Mesodermal cell (in vitro differentiated cells): ENCODE results near the gene SYNE1.

Source experiments
- H3K27ac ChIP-seq: 2 replicates; pipeline ENCODE4 v1.7.0; 2013; ENCODE audit warnings: mild to moderate bottlenecking, low read depth, low read length, moderate library complexity; ENCODE audit not compliant: severe bottlenecking
- H3K36me3 ChIP-seq: 2 replicates; pipeline ENCODE4 v1.7.1; 2013; ENCODE audit warnings: mild to moderate bottlenecking, low read length, moderate library complexity; ENCODE audit not compliant: control insufficient read depth, insufficient read depth
- H3K4me1 ChIP-seq: one replicate; pipeline ENCODE4 v1.7.1; 2013; ENCODE audit warnings: mild to moderate bottlenecking, low read length; ENCODE audit not compliant: insufficient read depth, control insufficient read depth, poor library complexity, severe bottlenecking
- H3K4me3 ChIP-seq: 2 replicates; pipeline ENCODE4 v1.7.0; 2013; ENCODE audit warnings: low read length, control low read depth, mild to moderate bottlenecking; ENCODE audit not compliant: insufficient read depth, poor library complexity, severe bottlenecking; ENCODE audit errors: extremely low read depth
- H3K9me3 ChIP-seq: 2 replicates; pipeline ENCODE4 v1.7.1; 2013; ENCODE audit warnings: mild to moderate bottlenecking, low read length, moderate library complexity; ENCODE audit not compliant: control insufficient read depth
- WGBS, 2 experiments: methylation state at CpG; one replicate each; pipeline ENCODE4 v1.1.5; 2013; ENCODE audit warnings: missing lambda C conversion rate in 2 of 2; ENCODE audit not compliant: insufficient coverage in 2 of 2; 5-methylcytosine and 5-hydroxymethylcytosine counted together

SYNE1 gene

GRCh38 chr6:152220786-152221185 lies 416.4 kb downstream of the SYNE1 start:
- Histone ChIP-seq H3K9me3 (peaks cover 14% of the 10 kb centered on the region), H3K27ac (no peak overlapping the region), H3K4me3 (no peak overlapping the region), H3K4me1 (no peaks in the 10 kb centered on the region), H3K36me3 (peaks cover 63% of the 10 kb centered on the region)
- 96 to 100% methylated on average over 4 of the region's 4 CpGs for WGBS, 2 experiments

- no peak overlapping the region for H3K27ac ChIP-seq
- H3K9me3 ChIP-seq = peaks cover 14% of the 10 kb centered on the region
- H3K4me1 ChIP-seq = no peaks in the 10 kb centered on the region
- WGBS, 2 experiments = 95 to 100% methylated on average over 2 of the region's 3 CpGs
- H3K4me3 ChIP-seq = no peak overlapping the region
- peaks cover 68% of the 10 kb centered on the region for H3K36me3 ChIP-seq
Measured at GRCh38 chr6:152218887-152219286, 418.3 kb downstream of the SYNE1 start.

DNA sequence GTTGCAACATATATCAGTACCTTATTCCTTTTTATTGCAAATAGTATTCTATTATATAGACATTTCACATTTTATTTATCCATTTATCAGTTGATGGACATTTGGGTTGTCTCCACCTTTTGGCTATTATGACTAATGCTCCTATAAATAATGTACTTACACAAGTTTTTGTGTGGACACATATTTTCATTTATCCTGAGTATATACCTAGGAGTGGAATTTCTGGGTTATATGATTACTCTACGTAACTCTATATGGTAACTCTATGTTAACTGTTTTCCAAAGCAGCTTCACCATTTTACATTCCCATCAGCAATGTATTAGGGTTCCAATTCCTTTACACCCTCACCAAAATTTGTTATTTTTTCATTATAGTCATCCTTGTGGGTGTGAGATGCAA lies 424.7 kb downstream of the SYNE1 start:
- H3K27ac ChIP-seq = no peak overlapping the region
- no peak overlapping the region for H3K4me3 ChIP-seq
- WGBS, 2 experiments = no CpG with 5 or more reads among the region's 1 CpG
- H3K9me3 ChIP-seq = no peaks in the 10 kb centered on the region
- H3K4me1 ChIP-seq = no peaks in the 10 kb centered on the region
- peaks cover 28% of the 10 kb centered on the region for H3K36me3 ChIP-seq

- Histone ChIP-seq H3K4me3 (no peak overlapping the region), H3K4me1 (no peaks in the 10 kb centered on the region), H3K27ac (no peak overlapping the region), H3K9me3 (no peaks in the 10 kb centered on the region), H3K36me3 (peaks cover 34% of the 10 kb centered on the region)
- WGBS, 2 experiments = 93 to 100% methylated on average over 1 to 6 of the region's 8 CpGs
Measured at GRCh38 chr6:152209211-152209610, 428.0 kb downstream of the SYNE1 start.

DNA sequence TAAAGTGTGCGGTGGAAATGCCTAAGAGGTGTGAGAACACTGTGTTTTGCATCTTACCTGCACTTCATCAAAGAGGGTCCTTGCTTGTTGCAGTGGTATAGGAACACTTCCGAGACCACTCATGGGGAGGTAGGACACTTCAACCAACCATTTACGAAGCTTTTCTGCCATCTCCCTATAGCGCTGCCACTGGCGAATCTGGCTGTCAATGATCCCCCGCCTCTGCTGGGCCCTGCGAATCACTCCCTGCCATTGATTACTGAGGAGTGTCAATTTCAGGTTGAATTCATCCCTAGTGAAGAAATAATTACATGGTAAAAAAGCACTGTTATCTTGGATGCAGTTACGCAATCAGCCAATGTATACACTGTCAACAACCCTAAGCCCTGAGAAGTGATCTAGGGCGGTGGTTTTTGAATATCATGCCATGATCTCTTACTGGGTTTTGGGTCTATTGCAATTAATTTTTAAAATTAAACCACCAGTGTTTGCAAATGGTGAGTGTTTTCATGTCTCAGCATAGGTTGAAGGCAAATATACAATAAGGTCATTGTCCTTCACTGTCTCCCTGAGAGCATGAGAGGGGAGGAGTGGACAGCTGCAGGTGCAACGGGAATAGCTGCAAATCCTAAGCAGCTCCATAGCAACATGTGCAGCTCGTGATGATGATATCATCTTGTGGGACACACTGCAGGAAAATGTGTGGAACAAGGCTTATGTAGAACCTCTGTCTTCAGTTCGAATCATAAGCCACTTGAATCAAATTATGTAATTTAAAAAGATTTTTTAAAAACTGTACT lies 429.0 kb downstream of the SYNE1 start:
- Histone ChIP-seq H3K9me3 (no peaks in the 10 kb centered on the region), H3K27ac (no peak overlapping the region), H3K4me3 (no peak overlapping the region), H3K36me3 (peaks cover 34% of the 10 kb centered on the region), H3K4me1 (no peaks in the 10 kb centered on the region)
- 88 to 94% methylated on average over 5 to 7 of the region's 12 CpGs for WGBS, 2 experiments

DNA sequence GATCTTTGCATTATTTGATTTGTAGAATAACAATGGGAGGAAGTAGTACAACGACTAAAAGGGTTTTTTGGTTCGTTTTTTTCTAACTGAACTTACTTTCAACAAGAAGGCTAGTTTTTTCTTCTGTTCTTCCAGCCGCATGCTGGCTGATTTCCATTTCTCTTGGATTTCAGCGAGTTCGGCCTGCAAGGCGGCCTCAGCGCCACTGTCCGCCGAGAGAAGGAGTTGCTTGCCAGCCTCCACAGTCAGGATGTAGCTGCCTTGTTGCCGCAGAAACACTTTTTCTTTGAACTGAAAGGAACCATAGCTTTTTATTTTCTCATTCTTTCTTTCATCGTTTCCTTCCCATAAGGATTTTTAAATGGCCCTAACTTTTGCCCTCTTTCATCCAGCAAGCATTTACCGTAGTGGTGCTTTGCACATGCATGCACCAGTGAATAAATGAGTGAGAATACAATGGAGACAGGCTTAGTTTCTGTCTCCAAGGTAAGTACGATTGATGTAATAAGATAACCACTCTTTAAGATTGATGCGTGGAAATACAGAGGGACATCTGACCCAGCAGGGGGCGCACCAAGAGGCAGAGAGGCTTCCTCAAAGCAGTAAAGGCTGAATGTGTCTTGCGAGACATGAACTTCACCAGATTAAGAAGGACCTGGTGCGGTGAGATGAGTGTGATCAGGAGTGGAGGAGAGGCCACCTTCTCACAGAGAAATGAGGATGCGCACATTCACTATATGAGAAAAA lies 430.9 kb downstream of the SYNE1 start:
- Histone ChIP-seq H3K9me3 (no peaks in the 10 kb centered on the region), H3K4me1 (peaks cover 4% of the 10 kb centered on the region), H3K27ac (no peak overlapping the region), H3K36me3 (peaks cover 34% of the 10 kb centered on the region), H3K4me3 (no peak overlapping the region)
- 84 to 88% methylated on average over 13 to 15 of the region's 18 CpGs for WGBS, 2 experiments

DNA sequence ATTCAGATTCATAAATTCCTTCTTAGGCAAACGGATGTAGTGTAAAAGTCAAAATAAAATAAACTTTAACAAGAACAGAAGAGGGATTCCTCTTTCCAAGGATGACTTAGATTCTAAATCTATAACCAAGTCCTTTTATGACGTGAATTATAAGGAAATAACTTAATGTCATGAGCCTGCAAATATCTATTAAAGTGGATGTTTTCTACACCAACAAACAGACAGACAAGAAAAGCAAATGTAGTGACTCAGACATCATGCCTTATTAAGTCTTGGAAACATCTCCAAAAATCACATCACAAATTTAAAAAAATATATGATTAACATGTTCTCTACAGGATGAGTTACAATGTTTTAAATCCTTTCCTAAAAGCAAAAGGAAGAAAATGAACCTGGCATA lies 432.6 kb downstream of the SYNE1 start:
- H3K9me3 ChIP-seq = no peaks in the 10 kb centered on the region
- H3K4me3 ChIP-seq = no peak overlapping the region
- H3K36me3 ChIP-seq = peaks cover 30% of the 10 kb centered on the region
- peaks cover 4% of the 10 kb centered on the region for H3K4me1 ChIP-seq
- H3K27ac ChIP-seq = no peak overlapping the region
- no CpG with 5 or more reads among the region's 2 CpGs for WGBS, 2 experiments

- H3K27ac ChIP-seq = no peak overlapping the region
- peaks cover 36% of the 10 kb centered on the region for H3K36me3 ChIP-seq
- peaks cover 4% of the 10 kb centered on the region for H3K4me1 ChIP-seq
- no peak overlapping the region for H3K4me3 ChIP-seq
- H3K9me3 ChIP-seq = no peaks in the 10 kb centered on the region
- 71 to 78% methylated on average over 1 of the region's 3 CpGs for WGBS, 2 experiments
Measured at GRCh38 chr6:152201120-152201519, 436.0 kb downstream of the SYNE1 start.

DNA sequence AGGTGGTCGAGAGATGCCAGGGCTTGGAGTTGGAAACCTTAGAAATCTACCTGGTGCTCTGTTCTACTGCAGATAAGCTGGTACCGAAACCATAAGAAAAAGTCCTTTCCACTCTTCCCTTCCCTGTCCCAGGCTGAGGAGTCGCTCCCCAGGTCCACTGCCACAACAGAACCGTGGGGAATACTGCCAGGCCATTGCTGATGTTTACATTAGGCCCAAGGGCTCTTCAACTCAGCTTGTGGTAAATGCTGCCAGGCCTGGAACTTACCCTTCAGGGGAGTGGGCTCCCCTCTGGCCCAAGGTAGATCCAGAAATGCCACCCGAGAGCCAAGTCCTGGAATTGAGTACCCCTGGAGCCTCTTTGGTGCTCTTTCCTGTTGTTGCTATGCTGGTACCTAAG lies 441.3 kb downstream of the SYNE1 start:
- H3K36me3 ChIP-seq = peaks cover 37% of the 10 kb centered on the region
- H3K27ac ChIP-seq = no peak overlapping the region
- H3K4me1 ChIP-seq = no peaks in the 10 kb centered on the region
- H3K9me3 ChIP-seq = no peaks in the 10 kb centered on the region
- no peak overlapping the region for H3K4me3 ChIP-seq
- WGBS, 2 experiments = 95 to 100% methylated on average over 4 to 5 of the region's 5 CpGs

GRCh38 chr6:152189736-152190135 lies 447.4 kb downstream of the SYNE1 start:
- H3K27ac ChIP-seq = no peak overlapping the region
- H3K4me1 ChIP-seq = no peaks in the 10 kb centered on the region
- WGBS, 2 experiments = 84 to 100% methylated on average over 2 of the region's 2 CpGs
- no peaks in the 10 kb centered on the region for H3K9me3 ChIP-seq
- peaks cover 4% of the 10 kb centered on the region for H3K36me3 ChIP-seq
- no peak overlapping the region for H3K4me3 ChIP-seq

DNA sequence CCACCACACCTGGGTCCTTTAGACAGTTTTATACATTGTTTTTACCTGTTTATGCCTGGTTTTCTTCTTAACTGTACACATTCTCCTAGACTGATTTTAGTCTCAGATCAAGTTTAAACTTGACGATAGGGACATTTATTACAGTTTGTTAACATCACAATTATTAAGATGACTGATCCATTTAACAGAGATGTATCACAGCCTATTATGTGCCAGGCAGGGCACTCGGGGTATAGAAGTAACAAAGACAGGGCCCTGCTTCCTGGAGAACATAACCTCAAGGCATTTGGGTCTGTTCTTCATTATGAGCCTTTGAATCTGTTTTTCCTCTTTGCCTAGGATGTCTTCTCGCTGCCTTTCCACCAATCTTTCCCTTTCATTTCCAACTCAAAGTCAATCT lies 449.2 kb downstream of the SYNE1 start:
- H3K4me1 ChIP-seq = no peaks in the 10 kb centered on the region
- WGBS, 2 experiments = 50 to 60% methylated on average over 1 of the region's 3 CpGs
- no peak overlapping the region for H3K27ac ChIP-seq
- peaks cover 4% of the 10 kb centered on the region for H3K36me3 ChIP-seq
- H3K4me3 ChIP-seq = no peak overlapping the region
- no peaks in the 10 kb centered on the region for H3K9me3 ChIP-seq
